MCF 10A (cell line): ENCODE data around the gene MTOR. TPM values are rescaled to one million over a fixed set of nuclear protein-coding genes. Genes with fewer than 3 reads are reported as not detected.

Experiments used
- BruUV-seq: library from RNA; stranded (reverse); fragments of 400-500 nt; replicated peaks from 2 replicates; lab custom pipeline; 2021; lab: Mats Ljungman, UMichigan
- CTCF ChIA-PET: fragments of 300-600 bp; sonication (Branson Sonifier 250); formaldehyde crosslinking; extraction: SDS; loops from one replicate; lab custom pipeline; 2021; ENCODE audit warnings: antibody characterized with exemption, inconsistent platforms; lab: Yijun Ruan, JAX
- POLR2A ChIA-PET: fragments of 300-600, 350-650 bp; sonication (Branson Sonifier 250); formaldehyde crosslinking; extraction: SDS; loops from one replicate; lab custom pipeline; 2020; ENCODE audit warnings: antibody characterized with exemption, inconsistent platforms; lab: Yijun Ruan, JAX
- DNase-seq: peaks from one replicate; pipeline ENCODE4 v3.0.0-alpha.2; 2018; ENCODE audit not compliant: unreplicated experiment
- H3K27ac Mint-ChIP-seq: one replicate; pipeline ENCODE4 v1.8.0; 2022; ENCODE audit warnings: mild to moderate bottlenecking, low read depth, mixed read lengths; ENCODE audit not compliant: unreplicated experiment
- H3K27me3 Mint-ChIP-seq: one replicate; pipeline ENCODE4 v1.8.0; 2022; ENCODE audit warnings: mixed read lengths; ENCODE audit not compliant: insufficient read depth, unreplicated experiment
- H3K36me3 Mint-ChIP-seq: one replicate; pipeline ENCODE4 v1.8.0; 2022; ENCODE audit warnings: mild to moderate bottlenecking, moderate library complexity, mixed read lengths; ENCODE audit not compliant: insufficient read depth, unreplicated experiment
- H3K4me1 Mint-ChIP-seq: one replicate; pipeline ENCODE4 v1.8.0; 2022; ENCODE audit warnings: mixed read lengths; ENCODE audit not compliant: insufficient read depth, unreplicated experiment
- H3K4me3 Mint-ChIP-seq: one replicate; pipeline ENCODE4 v1.8.0; 2022; ENCODE audit warnings: mild to moderate bottlenecking, moderate library complexity, mixed read lengths; ENCODE audit not compliant: unreplicated experiment
- H3K9me3 Mint-ChIP-seq: one replicate; pipeline ENCODE4 v1.8.0; 2022; ENCODE audit warnings: mixed read lengths; ENCODE audit not compliant: unreplicated experiment
- CTCF ChIP-seq: fragments of 200-600 bp; IDR thresholded peaks from one replicate; pipeline ENCODE4 v1.8.0; 2022; ENCODE audit warnings: antibody characterized with exemption, mild to moderate bottlenecking; ENCODE audit not compliant: unreplicated experiment
- intact Hi-C: fragments of 100-400 bp; cut with micrococcal nuclease; formaldehyde crosslinking; loops from 2 replicates; pipeline ENCODE4 v1.14.1; 2022
- total RNA-seq: library from RNA; stranded (reverse); gene quantifications from 2 replicates; pipeline ENCODE4 v1.2.3, GENCODE V29; 2022

Gene MTOR
- total RNA-seq, 1 experiment from 2014 or later: 45.9 TPM

DNA sequence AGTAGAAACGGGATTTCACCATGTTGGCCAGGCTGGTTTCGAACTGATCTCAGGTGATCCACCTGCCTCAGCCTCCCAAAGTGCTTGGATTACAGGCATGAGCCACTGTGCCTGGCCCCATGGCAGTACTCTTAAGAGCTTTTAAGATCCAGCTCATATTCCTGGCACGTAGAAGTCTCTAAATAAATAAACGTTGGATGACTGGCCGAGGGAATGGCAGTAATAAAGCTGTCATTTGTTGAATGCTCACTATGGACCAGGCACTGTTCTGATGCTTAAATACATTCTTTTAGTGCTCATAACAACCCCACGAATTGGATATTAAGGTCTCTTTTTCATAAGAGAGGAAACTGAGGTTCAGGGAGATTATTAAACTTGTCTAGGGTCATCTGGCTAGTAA lies 31.5 kb upstream of the MTOR start:
- CTCF ChIA-PET: interaction anchor here (1.0 kb wide), 1 partner anchor 44 kb away, joined by 3 read pairs; no protein-coding TSS in a partner anchor
- BruUV-seq: no TSS peak
- Mint-ChIP-seq H3K9me3 (no peaks in the 10 kb centered on the region), H3K27ac (no peak overlapping the region), H3K4me3 (no peak overlapping the region), H3K4me1 (no peaks in the 10 kb centered on the region), H3K36me3 (peaks cover 24% of the 10 kb centered on the region), H3K27me3 (no peaks in the 10 kb centered on the region)
- intact Hi-C loops: no loop called here
- no peak for TF ChIP-seq CTCF
- POLR2A ChIA-PET: no interaction called here
- DNase-seq: no peak

DNA sequence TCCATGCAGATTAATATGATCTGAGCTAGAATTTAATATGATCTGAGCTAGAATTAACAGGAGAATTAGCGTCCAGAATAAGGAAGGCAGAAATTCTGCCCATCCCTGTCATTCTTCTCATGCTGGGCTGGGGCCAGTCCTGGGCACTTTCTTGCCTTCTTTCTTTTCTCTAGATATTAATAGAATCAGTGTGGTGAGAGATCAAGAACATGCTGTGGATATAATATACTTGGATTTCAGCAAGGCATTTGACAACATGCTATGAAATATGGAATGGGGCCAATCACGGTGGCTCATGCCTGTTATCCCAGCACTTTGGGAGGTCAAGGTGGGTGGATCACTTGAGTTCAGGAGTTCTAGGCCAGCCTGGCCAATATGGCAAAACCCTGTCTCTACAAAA lies 28.7 kb upstream of the MTOR start:
- Mint-ChIP-seq H3K27ac (no peak overlapping the region), H3K4me3 (no peak overlapping the region), H3K9me3 (no peaks in the 10 kb centered on the region), H3K27me3 (no peaks in the 10 kb centered on the region), H3K4me1 (no peaks in the 10 kb centered on the region), H3K36me3 (peaks cover 45% of the 10 kb centered on the region)
- no peak for TF ChIP-seq CTCF
- ChIA-PET CTCF (interaction anchor here (0.6 to 1.8 kb wide), 4 partner anchors 8 to 352 kb away, joined by 3 to 7 read pairs (median 4); no protein-coding TSS in a partner anchor), POLR2A (no interaction called here)
- no peak for DNase-seq
- no TSS peak for BruUV-seq
- intact Hi-C loops: no loop called here

DNA sequence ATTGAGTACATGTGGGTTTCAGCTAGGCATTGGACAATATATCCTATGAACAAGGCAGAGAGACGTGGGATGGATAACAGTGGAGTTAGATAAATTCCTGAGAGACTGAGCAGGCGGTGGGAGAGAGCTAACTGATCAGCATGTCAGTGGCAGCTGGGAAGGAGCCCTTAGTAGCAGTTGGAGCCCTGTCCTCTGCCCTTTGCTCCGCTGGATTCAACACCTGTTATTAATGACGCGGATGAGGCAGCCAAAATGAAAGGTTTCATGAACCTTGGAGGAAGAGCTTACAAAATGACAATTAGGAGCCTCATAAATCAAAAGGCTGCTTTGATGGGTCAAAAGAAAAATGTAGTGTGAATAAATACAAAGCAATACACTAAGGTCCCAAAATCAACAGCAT lies 26.7 kb upstream of the MTOR start:
- Mint-ChIP-seq H3K9me3 (no peaks in the 10 kb centered on the region), H3K27me3 (no peaks in the 10 kb centered on the region), H3K27ac (no peak overlapping the region), H3K4me1 (no peaks in the 10 kb centered on the region), H3K4me3 (no peak overlapping the region), H3K36me3 (peaks cover 47% of the 10 kb centered on the region)
- intact Hi-C loops: no loop called here
- TF ChIP-seq CTCF: no peak
- BruUV-seq: no TSS peak
- ChIA-PET POLR2A (no interaction called here), CTCF (interaction anchor here (0.7 kb wide), 1 partner anchor 364 kb away, joined by 5 read pairs; no protein-coding TSS in a partner anchor)
- DNase-seq: no peak

- Mint-ChIP-seq H3K27ac (no peak overlapping the region), H3K4me1 (peaks cover 5% of the 10 kb centered on the region), H3K9me3 (no peaks in the 10 kb centered on the region), H3K27me3 (no peaks in the 10 kb centered on the region), H3K4me3 (no peak overlapping the region), H3K36me3 (peaks cover 58% of the 10 kb centered on the region)
- DNase-seq: no peak
- POLR2A ChIA-PET: interaction anchor here (0.7 kb wide), 1 partner anchor 337 kb away, joined by 4 read pairs; no protein-coding TSS in a partner anchor
- BruUV-seq: no TSS peak
- intact Hi-C loops: loop anchor here (2.0 kb wide), 1 partner anchor 356 kb away; no protein-coding TSS in a partner anchor
- CTCF ChIA-PET: interaction anchor here (0.6 to 2.2 kb wide), 4 partner anchors 13 to 1504 kb away, joined by 3 to 10 read pairs (median 4); no protein-coding TSS in a partner anchor
- no peak for TF ChIP-seq CTCF
These were observed 24.5 kb upstream of the MTOR start for GRCh38 chr1:11286735-11287410.
